HepG2 (cell line): ENCODE results near the gene COL9A3. TPM values are rescaled to one million over a fixed set of nuclear protein-coding genes. Genes with fewer than 3 reads are reported as not detected.

Experiments
- ATF2 ChIP-seq: sonication (generic); formaldehyde crosslinking; IDR thresholded peaks from 2 replicates; pipeline ENCODE4 v1.4.0; 2020; ENCODE audit warnings: missing genetic modification reagents
- HINFP ChIP-seq: sonication (generic); formaldehyde crosslinking; IDR thresholded peaks from 2 replicates; pipeline ENCODE4 v1.4.0; 2020; ENCODE audit warnings: low read depth, mild to moderate bottlenecking, missing genetic modification reagents
- HMG20A ChIP-seq: IDR thresholded peaks from 2 replicates; pipeline ENCODE4 v1.6.1; 2016; ENCODE audit warnings: borderline replicate concordance
- KDM6A ChIP-seq: IDR thresholded peaks from 2 replicates; pipeline ENCODE4 v1.6.1; 2016; ENCODE audit warnings: low read depth
- KLF9 ChIP-seq: IDR thresholded peaks from 2 replicates; pipeline ENCODE4 v1.6.1; 2016; ENCODE audit warnings: low read depth
- NFAT5 ChIP-seq: sonication (generic); formaldehyde crosslinking; IDR thresholded peaks from 2 replicates; pipeline ENCODE4 v1.4.0; 2020; ENCODE audit warnings: missing genetic modification reagents
- NR2F2 ChIP-seq: IDR thresholded peaks from 2 replicates; pipeline ENCODE4 v1.6.1; 2012; ENCODE audit warnings: low read depth, inconsistent platforms, borderline replicate concordance
- TERF1 ChIP-seq: sonication (generic); formaldehyde crosslinking; IDR thresholded peaks from 2 replicates; pipeline ENCODE4 v1.8.0; 2022; ENCODE audit warnings: mild to moderate bottlenecking, missing genetic modification reagents, moderate library complexity
- TFAP4 ChIP-seq: sonication (generic); IDR thresholded peaks from 2 replicates; pipeline ENCODE4 v1.6.1; 2016; ENCODE audit warnings: low read depth, borderline replicate concordance
- ZBTB1 ChIP-seq: sonication (generic); formaldehyde crosslinking; IDR thresholded peaks from 2 replicates; pipeline ENCODE4 v1.4.0; 2020; ENCODE audit warnings: missing genetic modification reagents, borderline replicate concordance
- ZKSCAN8 ChIP-seq: IDR thresholded peaks from 2 replicates; pipeline ENCODE4 v1.6.1; 2016; ENCODE audit warnings: borderline replicate concordance, missing genetic modification reagents, missing compliant biosample characterization
- ZNF180 ChIP-seq: sonication (generic); formaldehyde crosslinking; IDR thresholded peaks from 2 replicates; pipeline ENCODE4 v1.4.0; 2020; ENCODE audit warnings: low read depth, missing genetic modification reagents, borderline replicate concordance
- ZNF512 ChIP-seq: sonication (generic); formaldehyde crosslinking; IDR thresholded peaks from 2 replicates; pipeline ENCODE4 v1.4.0; 2020; ENCODE audit warnings: mild to moderate bottlenecking, missing genetic modification reagents
- ZNF709 ChIP-seq: sonication (generic); formaldehyde crosslinking; IDR thresholded peaks from 2 replicates; pipeline ENCODE4 v1.5.0; 2020; ENCODE audit warnings: mild to moderate bottlenecking, missing genetic modification reagents
- ZSCAN29 ChIP-seq: sonication (generic); formaldehyde crosslinking; conservative IDR thresholded peaks from 2 replicates; pipeline ENCODE4 v1.4.0; 2020; ENCODE audit warnings: mild to moderate bottlenecking, missing genetic modification reagents
- ZZZ3 ChIP-seq: sonication (generic); formaldehyde crosslinking; IDR thresholded peaks from 2 replicates; pipeline ENCODE4 v1.4.0; 2020; ENCODE audit warnings: missing genetic modification reagents, mild to moderate bottlenecking, borderline replicate concordance
- polyA plus RNA-seq, 8 experiments: library from polyadenylated mRNA; depleted of rRNA in 3 of 8; stranded (reverse) in 7 of 8; unstranded in 1 of 8; fragments of >200 nt; fragmentation: Illumina TruSeq in 4 of 8; extraction: Trizol in 4 of 8; gene quantifications; 2 replicates each; pipeline versions ENCODE4 v1.2.1 to v1.2.3, GENCODE V29; 2011 to 2016; ENCODE audit warnings: low read depth in 4 of 8, missing spikeins in 1 of 8, mixed read lengths in 1 of 8; ENCODE audit not compliant: insufficient read depth in 1 of 8
- total RNA-seq, 5 experiments: library from RNA; depleted of rRNA; stranded (reverse); fragments of >200 nt; fragmentation: Illumina TruSeq; extraction: Trizol; gene quantifications; 2 replicates each; pipeline ENCODE4 v1.2.3, GENCODE V29; 2016; ENCODE audit warnings: low read depth in 1 of 5

The COL9A3 gene
- total and polyA plus RNA-seq, 2 of the 13 experiments (the other 11 are each of a cell fraction or from before 2014, with no cell fraction given), result 155 to 204 TPM

- TF ChIP-seq NFAT5 (CRISPR knock-in tag) (no peak), ZNF180 (CRISPR knock-in tag) (no peak), TFAP4 (no peak), KLF9 (no peak), KDM6A (CRISPR knock-in tag) (no peak), NR2F2 (no peak; the same call in 1 of the 2 replicates), ZZZ3 (CRISPR knock-in tag) (no peak), ZSCAN29 (CRISPR knock-in tag) (0 out of 2 replicates have a peak, but pooled peaks have one; percentile 9), ZBTB1 (no peak), HINFP (CRISPR knock-in tag) (0 out of 2 replicates have a peak, but pooled peaks have one; percentile 35), TERF1 (CRISPR knock-in tag) (no peak), ZNF512 (CRISPR knock-in tag) (no peak), ZNF709 (no peak), ZKSCAN8 (CRISPR knock-in tag) (peak; percentile 29; the same call in 1 of the 2 replicates), ATF2 (no peak), HMG20A (CRISPR knock-in tag) (no peak)
These were observed 1.5 kb upstream of the COL9A3 start (continued) for GRCh38 chr20:62815066-62815991.
